Neural cell (in vitro differentiated cells): ENCODE measurements around the gene FAM234A. TPM values are rescaled to one million over a fixed set of nuclear protein-coding genes. Genes with fewer than 3 reads are reported as not detected.

Experiments used
- H2AFZ ChIP-seq: fragments of 200-600, 300-800 bp; sonication (generic), shearing (Covaris generic); 2 replicates; pipeline ENCODE4 v1.6.0; 2014; ENCODE audit warnings: low read depth, mild to moderate bottlenecking, antibody characterized with exemption, low read length, moderate library complexity
- H3F3A ChIP-seq: fragments of 200-600 bp; shearing (Covaris generic); 2 replicates; pipeline ENCODE4 v1.6.1; 2016; ENCODE audit warnings: mild to moderate bottlenecking, moderate library complexity, mixed read lengths, antibody characterized with exemption, low read length; ENCODE audit not compliant: insufficient read depth, poor library complexity, severe bottlenecking
- H3K27ac ChIP-seq: fragments of 200-600, 300-800 bp; sonication (generic), shearing (Covaris generic); 2 replicates; pipeline ENCODE4 v1.5.1; 2014; ENCODE audit warnings: mild to moderate bottlenecking, low read length, moderate library complexity
- H3K27me3 ChIP-seq: fragments of 300-800, 200-600 bp; sonication (generic), shearing (Covaris generic); 2 replicates; pipeline ENCODE4 v1.6.0; 2014; ENCODE audit warnings: mild to moderate bottlenecking, low read depth, low read length, moderate library complexity; ENCODE audit not compliant: insufficient read depth
- H3K36me3 ChIP-seq: fragments of 300-800, 200-600 bp; sonication (generic), shearing (Covaris generic); 2 replicates; pipeline ENCODE4 v1.5.1; 2014; ENCODE audit warnings: mild to moderate bottlenecking, antibody characterized with exemption, low read length, moderate library complexity; ENCODE audit not compliant: insufficient read depth
- H3K4me2 ChIP-seq: fragments of 300-800, 200-600 bp; sonication (generic), shearing (Covaris generic); 2 replicates; pipeline ENCODE4 v1.6.0; 2014; ENCODE audit warnings: mild to moderate bottlenecking, low read length
- H3K4me3 ChIP-seq: fragments of 300-800, 200-600 bp; sonication (generic), shearing (Covaris generic); 2 replicates; pipeline ENCODE4 v1.5.1; 2014; ENCODE audit warnings: mild to moderate bottlenecking, low read length, moderate library complexity
- H3K79me2 ChIP-seq: fragments of 200-600 bp; shearing (Covaris generic); replicated peaks from 2 replicates; pipeline ENCODE4 v1.6.0; 2014; ENCODE audit warnings: mild to moderate bottlenecking, low read length, moderate library complexity; ENCODE audit not compliant: insufficient read depth
- H3K9ac ChIP-seq: fragments of 300-800, 200-600 bp; sonication (generic), shearing (Covaris generic); 2 replicates; pipeline ENCODE4 v1.6.1; 2016; ENCODE audit warnings: mild to moderate bottlenecking, low read length, mixed read lengths
- H3K9me2 ChIP-seq: fragments of 200-600 bp; shearing (Covaris generic); 2 replicates; pipeline ENCODE4 v1.6.1; 2016; ENCODE audit warnings: mild to moderate bottlenecking, low read length, mixed read lengths; ENCODE audit not compliant: insufficient read depth
- H3K9me3 ChIP-seq: fragments of 200-600, 300-800 bp; sonication (generic), shearing (Covaris generic); 2 replicates; pipeline ENCODE4 v1.6.1; 2016; ENCODE audit warnings: mild to moderate bottlenecking, mixed run types, low read length, moderate library complexity, mixed read lengths
- H4K20me1 ChIP-seq: fragments of 200-600 bp; shearing (Covaris generic); 2 replicates; pipeline ENCODE4 v1.6.1; 2016; ENCODE audit warnings: mild to moderate bottlenecking, mixed run types; ENCODE audit not compliant: insufficient read depth
- CTCF ChIP-seq: fragments of 450-650 bp; IDR thresholded peaks from 2 replicates; pipeline ENCODE4 v1.5.1; 2014; ENCODE audit warnings: antibody characterized with exemption, mild to moderate bottlenecking, moderate library complexity; ENCODE audit not compliant: poor library complexity, severe bottlenecking
- EP300 ChIP-seq: fragments of 450-650 bp; conservative IDR thresholded peaks from 2 replicates; pipeline ENCODE4 v1.6.1; 2014; ENCODE audit warnings: antibody characterized with exemption, mild to moderate bottlenecking, moderate library complexity; ENCODE audit not compliant: poor library complexity, severe bottlenecking
- EZH2 ChIP-seq: fragments of 200-600, 300-800 bp; shearing (Covaris generic), sonication (generic); IDR thresholded peaks from 2 replicates; pipeline ENCODE4 v1.6.1; 2014; ENCODE audit warnings: antibody characterized with exemption, low read length, borderline replicate concordance, mild to moderate bottlenecking; ENCODE audit not compliant: insufficient read depth, poor library complexity, severe bottlenecking
- MXI1 ChIP-seq: fragments of 450-650 bp; conservative IDR thresholded peaks from 2 replicates; pipeline ENCODE4 v1.6.1; 2014; ENCODE audit warnings: antibody characterized with exemption, mild to moderate bottlenecking; ENCODE audit not compliant: poor library complexity, severe bottlenecking
- POLR2AphosphoS5 ChIP-seq: IDR thresholded peaks from 2 replicates; pipeline ENCODE4 v1.6.1; 2012
- RAD21 ChIP-seq: fragments of 450-650 bp; conservative IDR thresholded peaks from 2 replicates; pipeline ENCODE4 v1.6.1; 2014; ENCODE audit warnings: antibody characterized with exemption, mild to moderate bottlenecking, moderate library complexity
- REST ChIP-seq: IDR thresholded peaks from 2 replicates; pipeline ENCODE4 v1.6.1; 2012; ENCODE audit warnings: borderline replicate concordance
- SMC3 ChIP-seq: fragments of 450-650 bp; conservative IDR thresholded peaks from 2 replicates; pipeline ENCODE4 v1.6.1; 2014; ENCODE audit warnings: antibody characterized with exemption, mild to moderate bottlenecking, moderate library complexity; ENCODE audit not compliant: poor library complexity
- TAF1 ChIP-seq: IDR thresholded peaks from 2 replicates; pipeline ENCODE4 v1.6.1; 2012; ENCODE audit warnings: low read depth
- polyA plus RNA-seq: library from polyadenylated mRNA; depleted of rRNA; stranded (reverse); fragments of >200 nt; gene quantifications from 2 replicates; pipeline ENCODE4 v1.2.3, GENCODE V29; 2014

Gene FAM234A
- polyA plus RNA-seq, 1 donor from 2014 or later: 29.9 TPM

- Histone ChIP-seq H2AFZ (no peak overlapping the region), H3K4me2 (no peak overlapping the region), H3K27me3 (peaks cover 29% of the 10 kb centered on the region), H3F3A (no peaks in the 10 kb centered on the region), H3K79me2 (no peaks in the 10 kb centered on the region), H3K9me2 (no peaks in the 10 kb centered on the region), H3K27ac (no peak overlapping the region), H3K9me3 (no peaks in the 10 kb centered on the region), H3K36me3 (no peaks in the 10 kb centered on the region), H3K4me3 (peak overlapping the region; percentile 65), H4K20me1 (no peaks in the 10 kb centered on the region), H3K9ac (no peak overlapping the region)
- TF ChIP-seq CTCF: no peak
- TF ChIP-seq TAF1: no peak
- no peak for TF ChIP-seq EZH2
- TF ChIP-seq EP300: no peak
- no peak for TF ChIP-seq REST
- TF ChIP-seq MXI1: no peak
- TF ChIP-seq POLR2AphosphoS5: no peak
- no peak for TF ChIP-seq SMC3
- TF ChIP-seq RAD21: no peak
These were observed 44.9 kb downstream of the FAM234A start for GRCh38 chr16:279531-279930.

GRCh38 chr16:280005-280460 lies 45.4 kb downstream of the FAM234A start:
- TF ChIP-seq CTCF (no peak), POLR2AphosphoS5 (no peak), RAD21 (no peak), EZH2 (no peak), REST (no peak)
- H3K9ac ChIP-seq: peak overlapping the region; percentile 57
- no peaks in the 10 kb centered on the region for H3K9me2 ChIP-seq
- no peaks in the 10 kb centered on the region for H3K9me3 ChIP-seq
- H2AFZ ChIP-seq: no peak overlapping the region
- no peak overlapping the region for H3K4me2 ChIP-seq
- no peaks in the 10 kb centered on the region for H4K20me1 ChIP-seq
- no peaks in the 10 kb centered on the region for H3K79me2 ChIP-seq
- H3F3A ChIP-seq: no peaks in the 10 kb centered on the region
- no peaks in the 10 kb centered on the region for H3K36me3 ChIP-seq
- no peak overlapping the region for H3K27ac ChIP-seq
- H3K4me3 ChIP-seq: peak overlapping the region; percentile 65
- H3K27me3 ChIP-seq: peaks cover 24% of the 10 kb centered on the region
